ENCODE measurements around the gene HS2ST1. TPM values are rescaled to one million over a fixed set of nuclear protein-coding genes. Genes with fewer than 3 reads are reported as not detected.

The HS2ST1 gene
- total RNA-seq, 2 donors from 2014 or later: 11.5 to 11.7 TPM

DNA sequence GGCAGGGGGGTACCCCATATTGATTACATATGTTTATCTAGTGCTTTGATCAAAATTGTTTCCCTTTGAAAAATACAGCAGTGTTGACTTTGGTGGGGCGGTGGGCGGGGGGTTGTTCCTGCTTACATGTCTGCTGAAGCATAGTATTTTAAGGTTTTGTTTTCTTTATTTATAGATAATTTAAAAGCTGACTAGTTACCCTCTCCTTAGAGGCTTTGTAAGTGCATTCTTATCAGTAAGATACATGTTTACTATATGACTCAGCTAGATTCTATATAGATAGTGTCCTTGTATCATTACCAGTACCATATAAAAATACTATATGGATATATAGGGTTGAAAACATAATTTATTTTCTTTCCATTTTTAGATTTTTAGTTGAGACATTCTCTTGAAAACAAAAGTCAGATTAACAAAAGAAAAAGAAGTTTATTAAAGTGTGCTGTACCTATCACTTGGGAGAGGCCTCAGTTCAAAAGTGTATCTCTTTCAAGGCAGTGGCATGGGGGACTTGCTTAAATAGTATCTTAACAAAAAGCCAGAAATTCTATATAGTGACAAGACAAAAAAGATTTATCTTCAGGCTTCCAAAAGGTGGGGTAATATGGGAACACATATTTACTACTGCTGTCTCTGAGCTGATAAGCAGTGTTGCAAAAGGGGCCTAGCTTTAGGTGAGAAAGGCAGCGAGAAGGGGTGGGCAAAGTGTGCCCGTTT is 79.0 kb downstream of the HS2ST1 start:
- Histone ChIP-seq H3K9me3 (no peaks in the 10 kb centered on the region), H3K27ac (no peak overlapping the region), H3K4me1 (replicated peaks) (peaks cover 5% of the 10 kb centered on the region), H3K27me3 (replicated peaks; ENCODE audit: insufficient read depth) (no peaks in the 10 kb centered on the region), H3K4me3 (no peak overlapping the region), H3K36me3 (no peaks in the 10 kb centered on the region)
- no peak for TF ChIP-seq POLR2A (IDR thresholded peaks at IDR 0.05)
- TF ChIP-seq, protein P1, sequence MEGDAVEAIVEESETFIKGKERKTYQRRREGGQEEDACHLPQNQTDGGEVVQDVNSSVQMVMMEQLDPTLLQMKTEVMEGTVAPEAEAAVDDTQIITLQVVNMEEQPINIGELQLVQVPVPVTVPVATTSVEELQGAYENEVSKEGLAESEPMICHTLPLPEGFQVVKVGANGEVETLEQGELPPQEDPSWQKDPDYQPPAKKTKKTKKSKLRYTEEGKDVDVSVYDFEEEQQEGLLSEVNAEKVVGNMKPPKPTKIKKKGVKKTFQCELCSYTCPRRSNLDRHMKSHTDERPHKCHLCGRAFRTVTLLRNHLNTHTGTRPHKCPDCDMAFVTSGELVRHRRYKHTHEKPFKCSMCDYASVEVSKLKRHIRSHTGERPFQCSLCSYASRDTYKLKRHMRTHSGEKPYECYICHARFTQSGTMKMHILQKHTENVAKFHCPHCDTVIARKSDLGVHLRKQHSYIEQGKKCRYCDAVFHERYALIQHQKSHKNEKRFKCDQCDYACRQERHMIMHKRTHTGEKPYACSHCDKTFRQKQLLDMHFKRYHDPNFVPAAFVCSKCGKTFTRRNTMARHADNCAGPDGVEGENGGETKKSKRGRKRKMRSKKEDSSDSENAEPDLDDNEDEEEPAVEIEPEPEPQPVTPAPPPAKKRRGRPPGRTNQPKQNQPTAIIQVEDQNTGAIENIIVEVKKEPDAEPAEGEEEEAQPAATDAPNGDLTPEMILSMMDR (IDR thresholded peaks at IDR 0.05): no peak
- TF ChIP-seq POLR2AphosphoS5 (IDR thresholded peaks at IDR 0.05): no peak
- 59% methylated on average over 4 of the region's 4 CpGs for WGBS
- intact Hi-C loops (cut with DNase I): no loop called here
- no peak for DNase-seq (ENCODE audit: low spot score)

DNA sequence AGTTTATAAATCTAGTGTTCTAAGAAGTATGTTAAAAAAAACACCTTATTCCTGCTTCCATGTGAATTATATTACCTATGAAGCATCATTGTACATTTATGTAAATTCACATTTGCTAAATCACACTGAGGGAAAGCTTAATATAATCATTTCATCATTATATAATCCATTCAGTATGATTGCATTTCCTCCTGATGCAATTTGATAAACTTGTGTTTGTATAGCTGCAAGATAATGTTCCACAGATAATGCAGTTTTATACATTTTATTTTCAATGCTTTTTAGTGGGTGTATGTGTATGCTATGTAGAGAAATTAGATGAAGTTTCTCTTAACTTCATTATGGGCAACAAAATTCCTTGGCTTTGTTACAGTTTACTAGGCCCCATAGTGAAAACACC is 79.6 kb downstream of the HS2ST1 start:
- TF ChIP-seq POLR2A (IDR thresholded peaks at IDR 0.05) (no peak), POLR2AphosphoS5 (IDR thresholded peaks at IDR 0.05) (no peak)
- TF ChIP-seq, protein P1 (IDR thresholded peaks at IDR 0.05): no peak
- Histone ChIP-seq H3K4me1 (replicated peaks) (peaks cover 5% of the 10 kb centered on the region), H3K9me3 (no peaks in the 10 kb centered on the region), H3K4me3 (no peak overlapping the region), H3K27me3 (replicated peaks; ENCODE audit: insufficient read depth) (no peaks in the 10 kb centered on the region), H3K36me3 (no peaks in the 10 kb centered on the region), H3K27ac (no peak overlapping the region)
- intact Hi-C loops (cut with DNase I): no loop called here
- no peak for DNase-seq (ENCODE audit: low spot score)

DNA sequence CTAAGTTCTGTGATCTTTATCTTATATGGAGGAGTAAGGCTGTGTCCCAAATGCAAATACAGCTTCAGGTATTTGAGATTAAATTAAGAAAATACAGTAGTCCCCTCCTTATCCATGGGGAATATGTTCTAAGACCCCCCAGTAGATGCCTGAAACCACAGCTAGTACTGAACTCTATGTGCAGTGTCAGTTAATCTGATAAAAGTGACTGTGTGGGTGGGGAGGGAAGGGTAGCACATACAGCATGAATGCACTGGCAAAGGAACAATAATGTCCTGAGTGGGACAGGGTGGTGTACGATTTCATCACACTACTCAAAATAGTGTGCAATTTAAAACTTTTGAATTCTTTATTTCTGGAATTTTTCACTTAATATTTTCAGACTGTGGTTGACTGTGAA is 83.1 kb downstream of the HS2ST1 start:
- no peaks in the 10 kb centered on the region for H3K36me3 ChIP-seq
- intact Hi-C loops (cut with DNase I): no loop called here
- no peaks in the 10 kb centered on the region for H3K9me3 ChIP-seq
- no peak overlapping the region for H3K27ac ChIP-seq
- no peak overlapping the region for H3K4me3 ChIP-seq
- no peak for DNase-seq (ENCODE audit: low spot score)
- no peaks in the 10 kb centered on the region for H3K27me3 ChIP-seq (replicated peaks; ENCODE audit: insufficient read depth)
- 36% methylated on average over 1 of the region's 1 CpG for WGBS
- H3K4me1 ChIP-seq (replicated peaks): peaks cover 4% of the 10 kb centered on the region
- TF ChIP-seq, protein P1 (IDR thresholded peaks at IDR 0.05): no peak
- TF ChIP-seq POLR2A (IDR thresholded peaks at IDR 0.05) (no peak), POLR2AphosphoS5 (IDR thresholded peaks at IDR 0.05) (no peak)

DNA sequence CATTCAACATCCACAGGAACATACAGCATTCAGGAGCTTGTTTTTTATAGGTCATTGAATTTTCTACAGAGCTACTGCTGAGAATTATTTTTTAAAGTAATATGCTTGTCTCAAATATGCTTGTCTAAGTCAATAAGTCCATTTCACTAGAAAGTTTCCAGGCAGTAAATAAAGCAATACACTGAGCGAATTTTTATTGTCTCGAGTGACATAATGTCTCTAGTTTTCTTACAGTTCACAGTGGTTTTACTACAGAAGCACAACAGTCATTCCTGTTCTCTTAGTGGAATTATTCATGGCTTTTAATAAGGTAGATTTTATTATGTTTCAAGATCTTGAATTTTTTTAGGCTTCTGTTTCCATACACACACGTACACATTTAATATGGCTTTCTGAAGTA is 83.8 kb downstream of the HS2ST1 start:
- H3K27ac ChIP-seq: no peak overlapping the region
- H3K4me1 ChIP-seq (replicated peaks): no peaks in the 10 kb centered on the region
- no peaks in the 10 kb centered on the region for H3K27me3 ChIP-seq (replicated peaks; ENCODE audit: insufficient read depth)
- H3K9me3 ChIP-seq: no peaks in the 10 kb centered on the region
- 60% methylated on average over 3 of the region's 3 CpGs for WGBS
- H3K36me3 ChIP-seq: no peaks in the 10 kb centered on the region
- DNase-seq (ENCODE audit: low spot score): no peak
- H3K4me3 ChIP-seq: no peak overlapping the region
- TF ChIP-seq, protein P1 (IDR thresholded peaks at IDR 0.05): no peak
- TF ChIP-seq POLR2AphosphoS5 (IDR thresholded peaks at IDR 0.05): no peak
- no peak for TF ChIP-seq POLR2A (IDR thresholded peaks at IDR 0.05)
- intact Hi-C loops (cut with DNase I): no loop called here

DNA sequence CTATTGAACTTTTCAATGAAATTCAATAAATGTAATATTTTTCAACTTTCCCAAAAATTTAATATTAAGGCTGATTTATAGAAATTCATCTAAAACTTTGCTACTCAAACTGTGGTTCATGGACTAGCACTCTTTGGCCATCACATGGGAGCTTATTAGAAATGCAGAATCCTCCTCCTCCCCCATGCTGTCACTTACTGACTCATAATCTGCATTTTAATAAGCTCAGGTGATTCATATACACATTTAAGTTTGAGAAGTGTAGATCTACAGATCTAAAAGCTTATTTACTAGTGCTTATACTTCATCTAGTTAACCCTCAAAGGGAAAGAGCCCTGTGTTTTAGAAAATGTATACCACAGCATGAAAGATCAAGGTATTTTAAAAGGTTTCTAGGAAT is 84.3 kb downstream of the HS2ST1 start:
- no peaks in the 10 kb centered on the region for H3K36me3 ChIP-seq
- intact Hi-C loops (cut with DNase I): no loop called here
- no peak for TF ChIP-seq POLR2A (IDR thresholded peaks at IDR 0.05)
- TF ChIP-seq POLR2AphosphoS5 (IDR thresholded peaks at IDR 0.05): no peak
- TF ChIP-seq, protein P1 (IDR thresholded peaks at IDR 0.05): no peak
- DNase-seq (ENCODE audit: low spot score): no peak
- no peaks in the 10 kb centered on the region for H3K27me3 ChIP-seq (replicated peaks; ENCODE audit: insufficient read depth)
- no peak overlapping the region for H3K27ac ChIP-seq
- H3K4me1 ChIP-seq (replicated peaks): no peaks in the 10 kb centered on the region
- no peaks in the 10 kb centered on the region for H3K9me3 ChIP-seq
- no peak overlapping the region for H3K4me3 ChIP-seq
